BE2C (cell line): Measurements from ENCODE around the gene LHX1.

Experiments used
- DNase-seq: peaks from one replicate; pipeline ENCODE4 v3.0.0-alpha.2; 2020
- H3K27me3 ChIP-seq: fragments of 250-450 bp; sonication (Bioruptor Pico); 2 replicates; pipeline ENCODE4 v1.5.1; 2020; ENCODE audit warnings: mild to moderate bottlenecking
- H3K36me3 ChIP-seq: fragments of 250-450 bp; sonication (Bioruptor Pico); 2 replicates; pipeline ENCODE4 v1.5.1; 2020; ENCODE audit warnings: mild to moderate bottlenecking
- H3K4me1 ChIP-seq: fragments of 250-450 bp; sonication (Bioruptor Pico); 2 replicates; pipeline ENCODE4 v1.5.1; 2020
- H3K4me3 ChIP-seq: 2 replicates; pipeline ENCODE4 v1.5.1; 2011; ENCODE audit warnings: low read depth, low read length
- H3K9me3 ChIP-seq: fragments of 250-450 bp; sonication (Bioruptor Pico); 2 replicates; pipeline ENCODE4 v1.5.1; 2020
- CTCF ChIP-seq: IDR thresholded peaks from 2 replicates; pipeline ENCODE4 v1.5.1; 2012; ENCODE audit warnings: mild to moderate bottlenecking, low read depth, low read length

Gene LHX1

GRCh38 chr17:36928471-36929345 lies 8.6 kb upstream of the LHX1 start:
- H3K9me3 ChIP-seq: no peaks in the 10 kb centered on the region
- no peaks in the 10 kb centered on the region for H3K36me3 ChIP-seq
- no peak overlapping the region for H3K4me3 ChIP-seq
- no peaks in the 10 kb centered on the region; the same call in 1 of the 2 replicates for H3K4me1 ChIP-seq
- no peak for DNase-seq
- TF ChIP-seq CTCF: no peak
- H3K27me3 ChIP-seq: peaks cover 40% of the 10 kb centered on the region

GRCh38 chr17:36929851-36930582 lies 7.3 kb upstream of the LHX1 start:
- H3K27me3 ChIP-seq: peaks cover 53% of the 10 kb centered on the region
- no peak overlapping the region for H3K4me3 ChIP-seq
- H3K4me1 ChIP-seq: peaks cover 5% of the 10 kb centered on the region; the same call in 1 of the 2 replicates
- H3K36me3 ChIP-seq: no peaks in the 10 kb centered on the region
- H3K9me3 ChIP-seq: no peaks in the 10 kb centered on the region
- DNase-seq: no peak
- no peak for TF ChIP-seq CTCF

GRCh38 chr17:36930583-36930900 lies 6.7 kb upstream of the LHX1 start:
- H3K36me3 ChIP-seq: no peaks in the 10 kb centered on the region
- peaks cover 58% of the 10 kb centered on the region for H3K27me3 ChIP-seq
- H3K4me3 ChIP-seq: no peak overlapping the region
- H3K4me1 ChIP-seq: peaks cover 10% of the 10 kb centered on the region; the same call in 1 of the 2 replicates
- DNase-seq: no peak
- no peak for TF ChIP-seq CTCF
- no peaks in the 10 kb centered on the region for H3K9me3 ChIP-seq

- H3K4me1 ChIP-seq: peaks cover 15% of the 10 kb centered on the region
- no peak for TF ChIP-seq CTCF
- H3K9me3 ChIP-seq: no peaks in the 10 kb centered on the region
- DNase-seq: no peak
- peaks cover 65% of the 10 kb centered on the region for H3K27me3 ChIP-seq
- no peaks in the 10 kb centered on the region for H3K36me3 ChIP-seq
- H3K4me3 ChIP-seq: no peak overlapping the region
Observed at GRCh38 chr17:36931096-36931696, 6.1 kb upstream of the LHX1 start.

- DNase-seq: no peak
- H3K9me3 ChIP-seq: no peaks in the 10 kb centered on the region
- no peaks in the 10 kb centered on the region for H3K36me3 ChIP-seq
- TF ChIP-seq CTCF: no peak
- peaks cover 18% of the 10 kb centered on the region for H3K4me1 ChIP-seq
- H3K27me3 ChIP-seq: peaks cover 71% of the 10 kb centered on the region
- peak overlapping the region; percentile 19; the same call in 1 of the 2 replicates for H3K4me3 ChIP-seq
Observed at GRCh38 chr17:36931697-36932382, 5.4 kb upstream of the LHX1 start.
